LNCaP clone FGC (cell line): Measurements from ENCODE around the gene ACSS1.

Experiments
- DNase-seq: peaks from one replicate; pipeline ENCODE4 v3.0.0-alpha.2; 2011; ENCODE audit warnings: low read depth
- H3K4me3 ChIP-seq: 2 replicates; pipeline ENCODE4 v1.5.1; 2011; ENCODE audit warnings: mild to moderate bottlenecking, low read depth, low read length, control low read depth
- CTCF ChIP-seq: IDR thresholded peaks from 2 replicates; pipeline ENCODE4 v1.5.1; 2012; ENCODE audit warnings: mild to moderate bottlenecking; ENCODE audit not compliant: control insufficient read depth, insufficient read depth; ENCODE audit errors: extremely low read depth

The ACSS1 gene

GRCh38 chr20:24998631-24999445 is 59.1 kb downstream of the ACSS1 start:
- no peak overlapping the region for H3K4me3 ChIP-seq
- TF ChIP-seq CTCF, result no peak
- DNase-seq, result no peak

- no peak for DNase-seq
- no peak for TF ChIP-seq CTCF
- H3K4me3 ChIP-seq, result no peak overlapping the region
Observed at GRCh38 chr20:24998121-24998520, 59.8 kb downstream of the ACSS1 start.

- no peak for TF ChIP-seq CTCF
- no peak for DNase-seq
Observed at GRCh38 chr20:24996449-24997377, 61.2 kb downstream of the ACSS1 start.

GRCh38 chr20:24995741-24996448 is 62.0 kb downstream of the ACSS1 start:
- no peak overlapping the region for H3K4me3 ChIP-seq
- DNase-seq, result no peak
- no peak for TF ChIP-seq CTCF

More at GRCh38 chr20:24996449-24997377, 61.2 kb downstream of the ACSS1 start:
- no peak overlapping the region for H3K4me3 ChIP-seq

GRCh38 chr20:24994470-24995368 is 63.2 kb downstream of the ACSS1 start:
- DNase-seq, result peak; percentile 56
- peak; percentile 95 for TF ChIP-seq CTCF
- no peak overlapping the region for H3K4me3 ChIP-seq

GRCh38 chr20:24994186-24994465 is 63.8 kb downstream of the ACSS1 start:
- no peak overlapping the region for H3K4me3 ChIP-seq
- DNase-seq, result no peak
- TF ChIP-seq CTCF, result no peak
